OCI-M2 (cell line): ENCODE results near the gene INPP4B.

Experiments
- DNase-seq: peaks from one replicate; lab custom pipeline; 2025; ENCODE audit not compliant: unreplicated experiment; lab: John Stamatoyannopoulos, UW

The INPP4B gene

DNA sequence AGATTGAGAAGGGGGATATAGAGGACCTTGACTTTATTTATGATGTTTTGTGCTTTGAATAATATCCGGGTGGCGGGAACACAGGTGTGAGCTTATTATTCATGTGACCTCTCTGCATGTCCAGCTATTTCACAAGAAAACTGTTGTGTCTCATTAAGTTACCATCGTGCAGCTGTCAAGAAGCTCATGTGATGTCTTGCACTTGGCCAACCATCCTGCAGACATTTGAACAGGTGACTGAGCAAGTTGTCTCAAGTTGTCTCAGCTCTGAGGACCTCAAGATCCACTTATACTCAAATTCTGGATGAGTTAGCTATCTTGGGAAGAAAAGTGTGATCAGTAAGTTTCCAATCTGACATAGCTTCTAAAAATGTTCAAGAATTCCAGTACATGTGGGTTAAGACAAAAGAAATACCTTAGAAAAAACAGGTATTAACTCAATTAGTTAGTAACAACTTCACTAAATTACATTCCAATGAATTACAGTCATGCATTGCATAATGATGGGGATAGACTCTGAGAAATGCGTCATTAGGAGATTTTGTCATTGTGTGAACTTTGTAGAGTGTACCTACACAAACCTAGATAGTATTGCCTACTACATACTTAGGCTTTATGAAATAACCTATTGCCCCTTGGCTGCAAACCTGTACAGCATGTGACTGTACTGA is 462.2 kb downstream of the INPP4B start:
- DNase-seq = no peak

- no peak for DNase-seq
Measured at GRCh38 chr4:142383354-142383753, 462.7 kb downstream of the INPP4B start.

DNA sequence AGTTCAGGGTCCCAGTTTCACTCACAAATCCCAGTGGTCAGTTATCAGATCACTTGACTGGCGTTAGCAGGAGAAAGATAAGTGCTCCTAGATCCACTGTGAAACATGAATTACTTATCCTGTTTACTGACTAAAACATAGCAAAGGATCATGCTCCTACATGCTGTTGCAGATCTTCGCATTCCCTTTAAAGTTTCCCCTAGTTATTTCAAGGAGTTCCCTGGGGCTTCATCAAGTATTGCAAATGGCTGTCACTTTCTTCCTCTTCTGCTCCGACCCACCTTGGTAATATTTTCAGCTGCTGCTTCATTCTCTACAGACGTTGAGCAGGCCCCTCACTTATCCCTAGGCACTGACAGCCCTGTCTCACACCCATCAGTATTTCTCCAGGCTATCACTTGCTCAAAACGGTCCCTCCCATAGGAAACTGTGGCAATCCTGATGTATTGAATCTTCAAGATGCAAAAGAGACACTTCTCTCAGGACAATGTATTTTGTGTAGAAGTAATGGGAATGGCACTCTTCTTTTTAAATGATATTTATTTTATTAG is 466.0 kb downstream of the INPP4B start:
- DNase-seq = no peak

DNA sequence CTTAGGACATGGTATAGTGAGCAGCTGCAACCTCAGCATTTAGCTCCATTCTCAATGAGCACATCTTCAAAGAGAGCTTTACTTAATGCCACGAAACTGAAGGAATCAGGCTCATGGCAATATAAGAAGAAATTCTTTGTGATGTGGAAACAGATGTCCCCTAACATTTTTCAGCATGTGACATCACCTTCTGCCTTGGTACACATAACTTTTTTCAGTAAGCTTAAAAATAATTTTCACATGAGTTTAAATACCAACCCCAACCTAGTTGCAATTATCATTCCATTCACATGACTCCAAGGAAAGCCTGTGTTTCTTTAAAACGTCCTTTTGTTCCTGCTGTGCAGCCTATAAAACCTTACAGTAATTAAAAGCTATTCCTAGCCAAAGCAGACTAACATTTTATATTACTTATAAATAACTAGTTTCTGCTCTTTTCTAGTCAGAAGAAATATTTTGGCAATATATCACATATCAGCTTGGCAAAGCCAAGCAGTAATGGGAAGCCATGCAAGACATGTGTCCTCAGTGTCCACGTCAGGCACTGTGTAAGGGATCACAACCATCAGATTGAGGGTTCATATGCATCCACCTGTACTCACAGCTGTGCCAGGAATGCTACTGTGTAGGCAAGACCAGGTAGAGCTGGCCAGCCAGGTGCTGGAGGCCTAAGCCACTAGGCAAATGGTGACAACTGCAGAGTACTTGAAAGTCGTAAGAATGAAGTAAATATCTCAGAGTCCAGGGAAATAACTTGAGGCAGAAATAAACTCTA is 466.6 kb downstream of the INPP4B start:
- no peak for DNase-seq

GRCh38 chr4:142378179-142378578 is 467.9 kb downstream of the INPP4B start:
- DNase-seq = no peak

DNA sequence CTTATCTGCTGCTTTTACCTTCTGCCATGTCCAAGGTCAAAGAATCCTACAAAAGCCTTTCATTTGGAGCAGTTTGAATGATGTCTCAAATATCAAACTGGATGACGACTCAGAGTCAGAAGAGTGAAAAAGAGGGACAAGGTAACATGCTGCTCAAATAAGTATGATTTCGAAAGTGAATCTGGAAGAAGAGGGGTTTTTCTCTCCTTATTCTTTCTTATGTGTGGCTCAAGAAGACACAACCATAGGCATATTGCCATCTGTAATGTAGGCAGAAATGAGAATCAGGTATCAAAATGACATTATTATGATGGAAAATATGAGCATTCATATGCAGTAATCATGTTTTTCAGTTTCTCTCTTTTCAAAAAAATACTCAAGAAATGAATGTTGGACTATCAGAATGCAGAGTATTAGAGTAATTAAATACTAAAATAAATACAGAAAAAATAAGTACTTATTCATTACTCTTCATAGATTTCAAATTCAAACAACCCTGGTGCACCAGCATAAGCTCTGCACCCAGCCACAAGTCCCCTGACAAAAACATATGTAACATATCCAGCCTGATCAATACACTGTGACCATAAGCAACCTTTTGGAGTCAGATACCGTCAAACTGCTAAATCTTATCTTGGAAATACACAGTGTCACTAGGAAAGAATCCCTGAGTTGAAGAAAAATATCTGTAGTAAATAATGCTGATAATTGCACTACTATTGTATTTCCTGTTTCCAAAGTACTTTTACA is 468.6 kb downstream of the INPP4B start:
- DNase-seq = no peak

DNA sequence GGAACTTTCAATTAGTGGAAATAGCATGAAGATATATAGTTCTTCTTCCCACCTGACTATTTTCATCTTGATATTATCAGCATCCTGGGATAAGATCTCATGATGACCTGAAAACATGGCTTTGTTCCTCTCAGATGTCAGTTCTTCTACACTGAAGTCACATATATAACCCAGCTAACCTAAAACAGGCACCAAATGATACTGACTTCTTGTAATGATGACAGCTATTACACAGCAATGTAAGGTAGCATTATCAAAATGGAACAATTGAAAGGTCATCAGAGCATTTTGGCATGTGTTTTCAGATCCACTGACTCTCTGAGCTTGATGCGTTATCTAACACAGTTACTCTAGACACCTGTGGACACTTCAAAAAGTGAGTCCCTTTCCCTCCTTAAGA is 469.9 kb downstream of the INPP4B start:
- DNase-seq = no peak

GRCh38 chr4:142373610-142374009 is 472.5 kb downstream of the INPP4B start:
- DNase-seq = no peak

GRCh38 chr4:142372530-142373260 is 473.4 kb downstream of the INPP4B start:
- no peak for DNase-seq

DNA sequence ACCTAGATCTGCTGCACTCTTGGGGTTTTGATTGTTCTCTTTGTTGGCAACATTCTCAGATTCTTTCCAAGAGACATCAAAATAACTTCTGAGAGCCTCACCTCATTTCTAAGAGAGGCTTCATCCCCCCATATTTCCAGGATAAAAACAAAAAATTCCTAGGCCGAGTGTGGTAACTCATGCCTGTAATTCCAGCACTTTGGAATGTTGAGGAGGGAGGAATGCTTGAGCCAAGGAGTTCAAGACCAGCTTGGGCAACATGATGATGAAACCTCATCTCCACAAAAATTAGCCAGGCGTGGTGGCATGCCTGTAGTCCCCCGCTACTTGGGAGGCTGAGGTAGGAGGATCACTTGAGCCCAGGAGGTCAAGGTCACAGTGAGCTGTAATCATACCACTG is 477.0 kb downstream of the INPP4B start:
- DNase-seq = no peak

DNA sequence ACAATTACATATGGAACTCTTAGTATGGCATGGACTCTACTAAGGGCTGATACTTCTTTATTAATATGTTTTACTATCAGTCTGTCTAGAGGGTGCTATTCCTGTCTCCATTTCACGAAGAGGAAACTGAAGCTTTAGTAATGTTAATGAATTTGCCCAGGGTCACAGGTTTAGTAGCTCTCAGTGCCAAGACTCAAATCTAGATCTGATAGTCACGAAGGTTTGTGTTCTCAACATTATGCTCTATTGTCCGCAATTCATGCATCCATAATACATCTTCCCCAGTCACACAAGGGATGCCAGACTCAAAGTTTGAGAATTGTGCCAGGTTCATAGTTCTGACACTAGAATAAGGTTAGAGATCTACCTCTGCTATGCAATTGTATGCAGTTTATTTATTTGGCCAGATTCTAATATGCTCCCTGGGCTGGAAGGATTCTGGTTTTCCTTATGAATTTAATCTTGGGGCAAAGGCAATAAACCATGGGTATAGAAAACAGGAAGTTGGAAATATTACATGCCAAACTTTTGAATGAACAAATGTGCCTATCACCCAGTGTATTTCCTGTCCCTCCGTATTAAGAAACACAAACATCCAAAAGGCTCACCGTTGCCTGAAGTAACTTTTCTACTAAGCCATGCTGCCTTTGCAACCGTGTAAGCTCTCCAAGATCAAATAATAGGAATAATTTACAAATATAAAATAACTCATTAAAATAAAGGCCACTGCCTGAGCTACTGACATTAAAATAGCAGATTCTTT is 478.5 kb downstream of the INPP4B start:
- DNase-seq = no peak

GRCh38 chr4:142366769-142367181 is 479.3 kb downstream of the INPP4B start:
- DNase-seq = no peak

DNA sequence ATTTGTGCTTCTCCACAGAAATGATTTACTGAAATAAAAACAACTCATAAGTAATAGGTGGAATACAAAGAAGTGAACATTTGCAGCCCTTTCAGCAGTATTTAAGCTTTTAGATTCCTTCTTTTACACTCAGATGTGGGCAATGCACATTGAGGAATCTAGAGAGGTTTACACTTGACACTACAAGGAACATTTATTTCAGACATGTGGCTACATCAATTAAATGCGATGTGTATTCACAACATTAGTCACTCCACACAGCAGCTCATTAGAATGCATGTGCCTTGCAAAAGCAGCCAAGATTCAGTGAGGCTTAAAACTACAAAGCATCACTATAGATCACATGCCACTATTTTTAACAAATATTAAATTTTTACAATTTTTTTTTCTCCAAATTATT is 480.7 kb downstream of the INPP4B start:
- DNase-seq = no peak

DNA sequence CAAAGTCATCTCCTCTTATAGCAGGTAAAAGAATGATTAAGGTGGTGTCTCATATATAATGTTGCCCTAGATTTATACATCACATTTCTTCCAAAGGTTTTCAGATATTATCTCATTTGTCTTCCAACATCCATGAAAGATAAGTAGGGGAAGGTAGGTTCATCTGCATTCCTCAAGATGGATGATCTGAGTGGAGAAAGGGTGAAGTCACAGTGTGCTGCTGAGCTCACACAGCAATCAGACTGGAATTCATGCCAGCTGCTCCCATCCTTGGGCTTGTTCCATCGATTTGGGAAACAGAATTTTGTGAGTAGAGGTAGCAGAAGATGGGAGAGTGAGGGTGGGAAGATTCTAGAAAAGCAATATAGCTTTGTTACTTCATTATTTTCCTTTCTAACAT is 482.4 kb downstream of the INPP4B start:
- no peak for DNase-seq

DNA sequence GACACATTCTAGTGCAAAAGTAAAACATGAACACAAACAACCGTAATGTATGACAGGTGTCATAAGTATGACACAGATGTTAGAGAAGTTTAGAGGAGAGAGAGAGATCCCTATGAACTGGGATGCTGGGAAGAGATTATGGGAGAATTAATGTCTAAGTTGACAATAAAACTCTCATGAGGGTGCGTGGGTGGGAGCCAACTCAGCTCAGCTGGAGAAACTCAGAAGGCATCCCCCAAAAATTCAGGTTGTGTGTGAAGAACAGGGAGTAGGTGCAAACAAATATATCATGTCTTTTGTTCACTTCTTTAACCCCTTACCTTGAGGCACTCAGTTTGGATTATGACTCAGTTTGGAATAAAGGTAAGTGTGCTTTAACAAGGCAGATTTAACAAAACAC is 484.1 kb downstream of the INPP4B start:
- no peak for DNase-seq

- DNase-seq = no peak
Measured at GRCh38 chr4:142360657-142361056, 485.4 kb downstream of the INPP4B start.

DNA sequence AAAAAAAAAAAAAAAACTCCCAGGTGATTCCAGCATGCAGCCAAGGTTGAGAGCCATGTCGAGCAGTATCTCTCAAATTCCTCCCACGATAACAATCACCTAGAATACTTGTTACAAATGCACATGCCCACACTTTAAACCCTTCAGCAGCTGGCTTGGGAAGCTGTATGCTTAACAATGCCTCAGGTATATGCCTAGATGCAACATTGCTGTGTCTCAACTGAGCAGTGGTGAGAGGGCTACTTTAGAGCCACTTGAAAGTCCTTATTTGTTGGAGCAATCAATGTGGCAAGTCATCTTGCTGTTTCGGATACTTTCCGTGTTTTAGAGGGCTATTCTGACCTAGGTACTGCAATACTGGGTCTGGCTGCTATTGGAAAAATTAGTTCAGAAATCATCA is 487.4 kb downstream of the INPP4B start:
- DNase-seq = no peak

DNA sequence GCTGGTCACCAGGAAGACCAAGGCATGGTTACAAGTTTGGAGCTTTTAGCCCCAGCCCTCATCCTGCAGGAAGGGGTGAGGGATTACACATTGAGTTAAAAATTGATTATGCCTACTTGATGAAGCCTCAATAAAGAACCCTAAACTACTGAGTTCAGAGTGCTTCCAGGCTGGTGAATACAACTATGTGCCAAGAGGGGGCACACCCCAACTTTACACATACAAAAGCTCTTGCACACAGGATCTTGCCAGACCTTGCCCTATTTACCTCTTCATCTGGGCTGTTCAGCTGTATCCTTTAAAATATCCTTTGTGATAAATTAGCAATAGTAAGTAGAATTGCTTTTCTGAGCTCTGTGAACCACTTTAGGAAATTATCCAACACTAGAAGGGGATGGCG is 489.3 kb downstream of the INPP4B start:
- no peak for DNase-seq

DNA sequence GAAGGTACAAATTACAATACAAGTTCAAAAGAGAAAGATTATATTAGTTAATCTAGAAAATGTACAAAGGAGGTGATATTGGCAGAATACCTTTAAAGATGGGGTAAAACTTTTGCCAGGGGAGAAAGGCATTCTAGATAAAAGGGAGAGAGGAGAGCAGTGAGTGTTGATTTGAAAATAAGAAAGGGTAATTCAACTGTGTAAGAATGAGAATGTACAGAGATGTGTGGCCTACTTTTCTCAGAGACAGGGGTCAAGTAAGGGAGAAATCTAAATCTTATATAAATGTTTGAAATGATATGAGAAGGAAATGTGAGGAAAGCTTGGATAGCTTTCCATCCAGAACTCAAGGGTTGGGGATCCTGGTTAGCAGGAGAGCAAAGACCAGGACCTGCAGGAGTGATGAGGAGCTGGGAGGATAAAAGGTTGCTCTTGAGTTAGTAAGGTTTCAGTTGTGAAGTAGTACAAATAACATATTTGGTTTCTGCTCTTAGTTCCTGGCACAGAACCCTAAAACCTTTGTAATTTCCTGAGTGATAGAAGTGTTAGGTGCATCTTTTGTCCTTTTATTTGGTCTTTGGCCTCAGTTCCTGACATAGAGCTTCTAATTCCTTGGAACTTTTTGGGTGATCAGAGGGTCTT is 489.9 kb downstream of the INPP4B start:
- DNase-seq = no peak

DNA sequence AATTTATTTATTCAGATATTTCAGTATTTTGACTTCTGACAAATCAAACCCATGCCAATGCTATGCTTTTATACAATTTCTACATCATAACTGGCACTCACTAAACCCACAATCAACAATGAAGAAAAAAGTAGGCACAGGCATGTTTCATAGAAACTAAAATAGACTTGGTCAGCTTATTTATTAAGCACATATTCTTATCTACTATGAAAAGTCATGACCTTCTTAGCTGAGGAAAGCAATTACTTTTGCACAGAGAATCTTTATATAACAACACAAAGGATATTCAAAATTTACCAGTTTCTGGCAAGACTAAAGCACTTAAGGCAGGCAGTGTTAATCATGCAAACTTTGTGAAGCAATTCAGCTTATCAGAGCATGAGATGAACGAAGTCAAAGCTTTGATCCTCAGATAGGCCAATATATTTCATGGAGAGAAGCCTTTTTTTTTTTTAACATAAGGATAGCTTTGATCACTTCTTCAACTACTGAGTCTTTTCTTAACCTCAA is 490.6 kb downstream of the INPP4B start:
- no peak for DNase-seq
